H9 (cell line): ENCODE measurements around the gene C16orf74. TPM values are rescaled to one million over a fixed set of nuclear protein-coding genes. Genes with fewer than 3 reads are reported as not detected.

Experiments
- DNase-seq: peaks from one replicate; pipeline ENCODE4 v3.0.0-alpha.2; 2017
- H2AFZ ChIP-seq: one replicate; pipeline ENCODE4 v1.6.1; 2013; ENCODE audit warnings: mild to moderate bottlenecking, low read length, control low read depth, moderate library complexity
- H2AK5ac ChIP-seq: 2 replicates; pipeline ENCODE4 v1.6.1; 2013; ENCODE audit warnings: low read length, control low read depth, mixed read lengths; ENCODE audit not compliant: insufficient read length
- H2BK120ac ChIP-seq: one replicate; pipeline ENCODE4 v1.6.1; 2013; ENCODE audit warnings: low read depth, mild to moderate bottlenecking, low read length, control low read depth, inconsistent platforms; ENCODE audit not compliant: poor library complexity, severe bottlenecking
- H2BK12ac ChIP-seq: 2 replicates; pipeline ENCODE4 v1.6.1; 2013; ENCODE audit warnings: low read length, control low read depth, mixed read lengths, low read depth; ENCODE audit not compliant: insufficient read length
- H2BK15ac ChIP-seq: 2 replicates; pipeline ENCODE4 v1.6.1; 2013; ENCODE audit warnings: low read depth, low read length, control low read depth
- H2BK20ac ChIP-seq: one replicate; pipeline ENCODE4 v1.6.1; 2013; ENCODE audit warnings: low read depth, mild to moderate bottlenecking, low read length, control low read depth, inconsistent platforms; ENCODE audit not compliant: poor library complexity, severe bottlenecking
- H2BK5ac ChIP-seq: 2 replicates; pipeline ENCODE4 v1.6.1; 2013; ENCODE audit warnings: low read length, control low read depth, mixed read lengths; ENCODE audit not compliant: insufficient read length
- H3K14ac ChIP-seq: 2 replicates; pipeline ENCODE4 v1.6.1; 2013; ENCODE audit warnings: low read length, control low read depth; ENCODE audit not compliant: insufficient read depth
- H3K18ac ChIP-seq: 2 replicates; pipeline ENCODE4 v1.6.1; 2013; ENCODE audit warnings: low read depth, mild to moderate bottlenecking, mixed read lengths, low read length, control low read depth; ENCODE audit not compliant: insufficient read length
- H3K23ac ChIP-seq: 2 replicates; pipeline ENCODE4 v1.6.1; 2013; ENCODE audit warnings: low read length, control low read depth, mixed read lengths, low read depth; ENCODE audit not compliant: insufficient read length
- H3K23me2 ChIP-seq: 2 replicates; pipeline ENCODE4 v1.6.1; 2013; ENCODE audit warnings: low read depth, mild to moderate bottlenecking, mixed read lengths, low read length, control low read depth; ENCODE audit not compliant: insufficient read length, poor library complexity, severe bottlenecking
- H3K27ac ChIP-seq: 2 replicates; pipeline ENCODE4 v1.5.1; 2013; ENCODE audit warnings: low read length, control low read depth, mixed read lengths, low read depth; ENCODE audit not compliant: insufficient read length
- H3K27me3 ChIP-seq: 2 replicates; pipeline ENCODE4 v1.6.1; 2013; ENCODE audit warnings: low read length, control low read depth, inconsistent platforms; ENCODE audit not compliant: insufficient read depth
- H3K4ac ChIP-seq: 2 replicates; pipeline ENCODE4 v1.6.1; 2013; ENCODE audit warnings: low read depth, mild to moderate bottlenecking, control low read depth, inconsistent platforms, low read length, moderate library complexity
- H3K4me1 ChIP-seq: 2 replicates; pipeline ENCODE4 v1.6.1; 2013; ENCODE audit warnings: low read length, control low read depth, inconsistent platforms; ENCODE audit not compliant: insufficient read depth
- H3K4me2 ChIP-seq: 2 replicates; pipeline ENCODE4 v1.6.1; 2013; ENCODE audit warnings: low read length, control low read depth, mixed read lengths; ENCODE audit not compliant: insufficient read length, insufficient read depth
- H3K56ac ChIP-seq: 2 replicates; pipeline ENCODE4 v1.6.1; 2013; ENCODE audit warnings: low read depth, mild to moderate bottlenecking, mixed read lengths, low read length, control low read depth; ENCODE audit not compliant: insufficient read length
- H3K79me1 ChIP-seq: 2 replicates; pipeline ENCODE4 v1.6.1; 2013; ENCODE audit warnings: low read depth, mild to moderate bottlenecking, moderate library complexity, low read length, control low read depth, inconsistent platforms; ENCODE audit not compliant: insufficient read depth, poor library complexity, severe bottlenecking
- H3K79me2 ChIP-seq: 2 replicates; pipeline ENCODE4 v1.6.1; 2013; ENCODE audit warnings: low read length, control low read depth, inconsistent platforms; ENCODE audit not compliant: insufficient read depth
- H3K9ac ChIP-seq: 2 replicates; pipeline ENCODE4 v1.6.1; 2013; ENCODE audit warnings: low read length, control low read depth, mixed read lengths; ENCODE audit not compliant: insufficient read length; ENCODE audit errors: extremely low read depth
- H3K9me3 ChIP-seq: one replicate; pipeline ENCODE4 v1.6.1; 2013; ENCODE audit warnings: low read depth, low read length, inconsistent platforms; ENCODE audit not compliant: control insufficient read depth
- H3T11ph ChIP-seq: one replicate; pipeline ENCODE4 v1.6.1; 2013; ENCODE audit warnings: mild to moderate bottlenecking, low read length, control low read depth, inconsistent platforms
- H4K20me1 ChIP-seq: one replicate; pipeline ENCODE4 v1.6.1; 2013; ENCODE audit not compliant: control insufficient read depth, insufficient read length, insufficient read depth
- H4K5ac ChIP-seq: 2 replicates; pipeline ENCODE4 v1.6.1; 2013; ENCODE audit warnings: low read depth, mild to moderate bottlenecking, mixed read lengths, low read length, control low read depth; ENCODE audit not compliant: insufficient read length
- H4K8ac ChIP-seq: replicated peaks from 2 replicates; pipeline ENCODE4 v1.6.1; 2013; ENCODE audit warnings: low read length, control low read depth, mixed read lengths, low read depth; ENCODE audit not compliant: insufficient read length
- H4K91ac ChIP-seq: 2 replicates; pipeline ENCODE4 v1.6.1; 2013; ENCODE audit warnings: low read depth, mild to moderate bottlenecking, moderate library complexity, mixed read lengths, low read length, control low read depth; ENCODE audit not compliant: insufficient read length
- H3K27ac Mint-ChIP-seq, 3 experiments: 2 replicates in 2 of 3; 3 replicates in 1 of 3; pipeline ENCODE4 v1.8.0; 2020 to 2021; ENCODE audit warnings: mixed read lengths in 3 of 3, mild to moderate bottlenecking in 1 of 3, moderate library complexity in 1 of 3
- H3K27me3 Mint-ChIP-seq: 2 replicates; pipeline ENCODE4 v1.8.0; 2021; ENCODE audit warnings: low read depth, mild to moderate bottlenecking, moderate library complexity, mixed read lengths
- H3K36me3 Mint-ChIP-seq, 3 experiments: 2 replicates in 2 of 3; 3 replicates in 1 of 3; pipeline ENCODE4 v1.8.0; 2020 to 2021; ENCODE audit warnings: low read depth in 3 of 3, mixed read lengths in 3 of 3; ENCODE audit not compliant: insufficient read depth in 1 of 3
- H3K4me1 Mint-ChIP-seq, 2 experiments: 2 replicates each; pipeline ENCODE4 v1.8.0; 2020; ENCODE audit warnings: mixed read lengths in 2 of 2
- H3K4me3 Mint-ChIP-seq, 2 experiments: 2 replicates in 1 of 2; 3 replicates in 1 of 2; pipeline ENCODE4 v1.8.0; 2020 to 2021; ENCODE audit warnings: mild to moderate bottlenecking in 2 of 2, mixed read lengths in 2 of 2, moderate library complexity in 1 of 2
- H3K9me3 Mint-ChIP-seq, 2 experiments: 2 replicates in 1 of 2; 3 replicates in 1 of 2; pipeline ENCODE4 v1.8.0; 2020; ENCODE audit warnings: mild to moderate bottlenecking in 2 of 2, mixed read lengths in 2 of 2, moderate library complexity in 1 of 2
- CTCF ChIP-seq: fragments of 200-600 bp; sonication (generic); conservative IDR thresholded peaks from 3 replicates; pipeline ENCODE4 v1.8.0; 2021; ENCODE audit warnings: antibody characterized with exemption, mild to moderate bottlenecking
- WGBS: extraction: QIAGEN DNeasy Blood & Tissue Kit; methylation state at CpG from one replicate; pipeline ENCODE4 v1.1.7; 2013; ENCODE audit warnings: missing lambda C conversion rate, low lambda C conversion rate, mixed read lengths; ENCODE audit not compliant: insufficient read length; ENCODE audit errors: extremely low coverage; 5-methylcytosine and 5-hydroxymethylcytosine counted together
- total RNA-seq: library from RNA; stranded (reverse); gene quantifications from 2 replicates; pipeline ENCODE4 v1.2.1, GENCODE V29; 2021

C16orf74 gene
- total RNA-seq, 1 experiment from 2014 or later = 5.6 TPM

- Histone ChIP-seq H3K23ac (no peak overlapping the region), H3K56ac (no peak overlapping the region), H2BK20ac (no peak overlapping the region), H2BK15ac (no peak overlapping the region), H3T11ph (no peak overlapping the region), H3K4me2 (no peak overlapping the region), H3K18ac (no peak overlapping the region), H3K27ac (no peak overlapping the region), H2BK120ac (no peak overlapping the region), H4K5ac (no peak overlapping the region), H4K8ac (no peak overlapping the region), H3K23me2 (no peaks in the 10 kb centered on the region), H3K9ac (no peak overlapping the region), H4K20me1 (no peaks in the 10 kb centered on the region), H2BK12ac (no peak overlapping the region), H3K14ac (no peak overlapping the region; the same call in 1 of the 2 replicates), H3K79me2 (peaks cover 3% of the 10 kb centered on the region; the same call in 1 of the 2 replicates), H3K4ac (no peak overlapping the region), H3K9me3 (no peaks in the 10 kb centered on the region), H3K27me3 (no peaks in the 10 kb centered on the region), H3K4me1 (no peaks in the 10 kb centered on the region), H4K91ac (no peak overlapping the region), H2AK5ac (no peak overlapping the region), H3K79me1 (no peaks in the 10 kb centered on the region), H2AFZ (no peak overlapping the region), H2BK5ac (no peak overlapping the region)
- no peaks in the 10 kb centered on the region; the same call in 1 of the 2 replicates for H3K27me3 Mint-ChIP-seq
- no peak for TF ChIP-seq CTCF
- WGBS = no CpG with 5 or more reads among the region's 9 CpGs
- H3K4me1 Mint-ChIP-seq = peaks cover 10 to 14% of the 10 kb centered on the region in 2 experiments
- no peaks in the 10 kb centered on the region for H3K9me3 Mint-ChIP-seq
- H3K36me3 Mint-ChIP-seq = peaks cover 14 to 80% (median 71%) of the 10 kb centered on the region in 3 experiments; a peak in 6 of 7 replicates
- no peak for DNase-seq
- H3K4me3 Mint-ChIP-seq = no peak overlapping the region
- peak overlapping the region in 1 of 3 experiments; percentile 16; a peak in 1 of 7 replicates for H3K27ac Mint-ChIP-seq
These were observed 68.4 kb downstream of the C16orf74 start for GRCh38 chr16:85682516-85682915.
